NCI-H2196 (cell line): ENCODE data around the gene ARHGEF7.
"Not testable (repeated sequence)": the region's sequence is repeated elsewhere in the genome, so short reads cannot be mapped to it uniquely, and the experiment has no call there.

Experiments used
- DNase-seq: peaks from one replicate; lab custom pipeline; 2025; ENCODE audit not compliant: unreplicated experiment; lab: John Stamatoyannopoulos, UW

The ARHGEF7 gene

DNA sequence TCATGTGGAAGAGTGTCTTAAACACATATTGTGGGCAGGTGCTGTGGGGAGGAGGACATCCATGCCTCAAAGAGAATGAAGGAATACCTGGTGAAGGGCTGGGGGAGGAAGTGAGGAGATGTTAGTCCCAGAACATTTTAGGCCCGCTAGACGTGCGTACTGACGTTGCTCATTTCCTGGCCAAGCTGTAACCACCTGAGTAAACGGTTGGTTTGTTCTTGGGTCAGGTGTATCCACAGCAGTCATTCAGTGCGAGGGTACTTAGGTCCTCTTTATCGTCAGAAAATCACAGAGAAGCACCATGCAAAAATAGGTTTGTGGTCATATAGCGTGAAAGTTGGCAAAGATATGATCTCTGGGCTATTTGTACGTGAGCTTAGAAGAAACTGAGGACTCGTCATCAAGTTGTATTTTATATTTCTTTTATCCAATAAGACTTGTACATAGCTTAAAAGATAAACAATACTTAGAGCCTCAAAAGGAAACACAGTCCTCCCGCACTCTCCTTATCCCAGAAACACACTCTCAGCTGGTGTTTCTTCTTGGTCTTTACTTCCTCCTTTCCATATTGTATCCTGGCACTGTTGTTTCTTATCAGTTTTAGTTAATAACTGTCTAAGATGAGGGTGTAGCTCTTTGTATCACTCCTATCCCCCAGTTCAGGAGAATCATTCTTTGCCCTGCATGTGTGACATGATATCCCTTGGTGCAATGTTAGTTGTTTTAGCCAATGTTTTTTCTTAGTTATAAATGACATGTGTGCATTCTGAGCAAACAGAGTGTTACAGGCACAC lies 52.0 kb downstream of the ARHGEF7 start:
- DNase-seq: no peak

DNA sequence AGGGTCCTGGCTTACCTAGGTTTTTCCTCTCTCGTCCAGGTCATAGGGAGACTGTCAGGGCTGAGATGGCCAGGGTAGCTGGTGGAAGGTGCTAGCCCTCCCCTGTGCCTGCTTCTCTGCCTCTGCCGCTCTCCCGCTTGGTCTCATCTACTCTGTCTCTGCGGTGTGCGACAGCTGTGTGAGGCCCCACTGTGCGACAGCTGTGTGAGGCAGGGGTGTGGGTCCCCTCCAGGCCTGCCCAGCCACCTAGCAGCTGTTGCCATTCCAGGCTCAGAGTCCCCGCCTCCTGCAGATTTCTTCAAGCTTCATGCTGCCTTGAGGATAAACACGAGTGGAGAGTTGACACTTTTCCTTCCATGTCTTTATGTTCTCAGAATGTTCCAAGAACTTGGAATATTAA lies 53.0 kb downstream of the ARHGEF7 start:
- DNase-seq: no peak

- no peak for DNase-seq
Measured at GRCh38 chr13:111171112-111171511, 56.0 kb downstream of the ARHGEF7 start.

DNA sequence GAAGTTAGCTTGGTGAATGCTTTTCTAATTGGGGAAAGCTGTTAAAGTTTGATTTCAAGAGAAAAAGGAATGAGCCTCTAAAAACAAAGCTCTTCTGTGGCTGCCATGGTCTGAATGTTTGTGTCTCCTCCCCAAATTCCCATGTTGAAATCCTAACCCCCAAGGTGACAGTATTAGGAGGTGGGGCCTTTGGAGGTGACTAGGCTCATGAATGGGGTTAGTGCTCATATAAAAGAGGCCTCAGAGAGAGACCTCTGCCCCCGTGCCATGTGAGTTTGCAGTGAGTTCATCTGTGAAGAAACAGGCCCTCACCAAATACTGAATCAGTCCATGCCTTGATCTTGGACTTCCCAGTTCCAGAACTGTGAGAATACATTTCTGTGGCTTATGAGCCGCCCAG lies 56.5 kb downstream of the ARHGEF7 start:
- DNase-seq: no peak

DNA sequence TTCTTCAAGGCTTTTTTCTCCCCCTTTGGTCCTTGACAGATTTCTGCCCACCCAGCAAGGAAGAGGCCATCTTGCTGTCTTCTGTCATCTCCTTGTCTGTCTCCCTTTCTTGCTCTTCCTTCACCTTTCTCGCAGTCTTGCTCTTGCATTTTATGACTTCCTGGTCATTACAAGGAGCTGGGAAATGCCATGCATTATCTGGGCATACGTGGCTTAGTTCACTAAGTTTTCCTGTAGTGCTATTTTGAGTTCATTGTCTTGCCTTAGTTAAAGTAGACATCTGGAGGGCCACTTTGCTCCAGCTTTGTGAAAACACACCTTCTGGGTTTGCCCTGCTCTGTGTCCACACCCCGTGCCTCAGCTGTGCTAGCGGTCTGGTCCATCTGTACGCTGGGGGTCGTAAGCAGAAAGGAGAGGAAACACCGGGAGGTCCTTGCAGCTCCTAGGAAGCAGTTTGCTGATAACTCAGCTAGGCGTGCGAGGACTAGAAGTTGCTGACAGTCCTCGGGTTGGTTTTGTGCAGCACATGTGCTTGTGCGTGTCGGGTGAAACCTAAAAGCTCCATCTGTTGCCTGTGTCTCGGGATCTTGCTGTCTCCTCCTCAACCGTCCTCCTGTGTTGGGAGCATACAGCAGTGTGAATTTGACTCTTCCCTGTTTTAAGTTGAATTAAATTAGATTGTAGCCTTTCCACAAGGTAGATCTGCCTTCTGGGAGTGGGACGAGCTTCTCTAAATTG lies 59.4 kb downstream of the ARHGEF7 start:
- DNase-seq: no peak

- DNase-seq: no peak
Measured at GRCh38 chr13:111175372-111175771, 60.3 kb downstream of the ARHGEF7 start.

DNA sequence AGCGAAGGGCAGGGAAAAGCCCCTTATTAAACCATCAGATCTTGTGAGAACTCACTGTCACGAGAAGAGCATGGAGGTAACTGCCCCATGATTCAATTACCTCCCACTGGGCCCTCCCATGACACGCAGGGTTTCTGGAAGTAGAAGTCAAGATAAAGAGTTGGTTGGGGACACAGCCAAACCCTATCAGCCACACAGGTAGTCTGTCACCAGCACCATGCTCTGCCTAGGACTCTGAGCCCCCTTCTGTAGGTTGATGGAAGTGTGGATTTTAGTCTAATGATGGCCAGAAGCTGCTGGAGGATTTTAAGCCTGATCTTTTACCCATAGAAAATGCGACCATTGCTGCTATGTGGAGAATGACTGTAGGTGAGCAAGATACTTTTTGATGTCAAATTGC lies 60.8 kb downstream of the ARHGEF7 start:
- DNase-seq: no peak

DNA sequence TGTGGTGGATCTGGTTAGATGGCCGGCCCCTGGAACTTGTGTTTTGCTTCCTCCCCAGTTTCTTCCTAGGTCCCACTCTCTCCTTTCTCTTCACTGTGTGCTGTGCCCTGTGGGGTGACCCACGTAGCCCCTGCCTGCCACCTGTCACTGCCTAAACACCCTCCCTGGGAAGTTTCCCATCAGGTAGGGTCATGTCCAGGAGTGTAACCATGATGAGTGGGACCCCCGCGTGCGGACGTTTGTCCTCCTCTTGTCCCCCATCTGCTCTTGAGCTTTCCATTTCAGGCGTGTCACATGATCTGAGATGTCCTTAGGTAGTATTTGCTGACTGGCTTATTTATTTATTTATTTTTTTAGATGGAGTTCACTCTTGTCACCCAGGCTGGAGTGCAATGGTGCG lies 61.3 kb downstream of the ARHGEF7 start:
- no peak for DNase-seq

DNA sequence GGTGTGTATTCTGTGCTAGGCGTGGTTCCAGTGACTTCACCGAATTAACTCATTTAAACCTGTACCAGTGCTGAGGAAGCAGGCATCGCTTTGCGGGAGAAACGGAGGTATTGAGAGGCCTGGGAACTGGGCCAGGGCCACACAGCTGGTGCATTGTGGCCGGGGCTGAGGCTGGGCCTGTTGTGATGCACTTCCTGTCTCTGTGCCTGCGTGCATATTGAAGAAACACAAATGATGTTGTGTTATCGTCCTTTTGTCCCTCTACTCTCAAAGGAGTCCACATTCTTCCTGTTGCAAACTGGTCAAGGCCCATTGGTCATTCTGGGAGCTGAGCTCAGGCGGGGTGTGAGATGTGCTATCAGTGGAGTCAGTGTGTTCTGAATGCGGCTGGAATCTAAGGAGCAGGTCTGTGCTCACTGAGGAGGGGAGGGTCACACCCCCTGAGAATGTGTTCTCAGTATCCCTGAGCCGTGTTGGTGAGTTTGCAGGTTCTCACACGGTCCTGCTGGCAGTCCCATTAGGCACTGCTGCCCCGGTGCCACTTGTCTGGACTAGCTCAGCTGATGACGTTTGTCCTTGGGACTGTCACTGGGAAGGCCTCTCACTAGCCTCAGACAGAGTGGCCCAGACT lies 62.1 kb downstream of the ARHGEF7 start:
- DNase-seq: peak; percentile 53

GRCh38 chr13:111177921-111178320 lies 62.8 kb downstream of the ARHGEF7 start:
- DNase-seq: no peak

DNA sequence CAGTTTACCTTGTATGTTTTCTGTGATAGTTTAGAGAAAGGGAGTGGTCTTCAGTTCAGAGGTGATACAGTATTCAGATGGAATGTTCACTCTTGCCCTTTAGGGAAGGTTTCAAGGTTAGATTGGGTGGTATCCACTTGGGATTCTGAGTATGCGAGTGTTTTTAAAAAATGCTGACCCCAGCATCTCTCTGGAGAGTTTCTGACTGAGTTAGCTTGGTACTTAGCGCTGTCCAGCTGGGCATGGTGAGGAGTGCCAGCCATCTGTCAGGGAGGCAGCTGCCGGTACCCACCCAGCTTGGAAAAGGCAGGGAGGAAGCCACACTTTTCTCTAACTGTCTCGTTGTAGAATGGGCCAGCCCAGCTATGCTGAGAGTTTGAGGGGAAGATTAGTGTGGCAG lies 63.3 kb downstream of the ARHGEF7 start:
- DNase-seq: no peak

- DNase-seq: no peak
Measured at GRCh38 chr13:111179908-111180760, 65.0 kb downstream of the ARHGEF7 start.

DNA sequence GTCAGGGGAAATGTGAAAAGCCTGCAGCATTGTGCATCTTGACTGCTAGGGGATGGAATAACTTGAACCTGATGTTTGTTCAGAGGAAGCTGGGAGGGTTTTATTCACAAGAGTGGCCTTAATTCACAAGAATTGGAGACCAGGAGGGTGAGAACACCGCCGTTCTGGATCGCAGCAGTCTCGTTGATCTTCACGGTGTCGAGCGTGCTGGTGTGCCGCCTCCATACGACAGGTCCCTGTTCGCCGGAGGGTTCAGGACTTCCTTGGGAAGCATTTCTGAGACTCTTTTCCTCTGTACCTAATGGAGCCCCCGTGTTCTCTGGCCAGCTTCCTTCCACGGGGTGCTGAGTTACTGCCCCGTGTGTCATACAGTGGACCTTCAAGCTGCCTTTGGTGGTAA lies 66.9 kb downstream of the ARHGEF7 start:
- DNase-seq: no peak

- DNase-seq: no peak
Measured at GRCh38 chr13:111183087-111183645, 68.1 kb downstream of the ARHGEF7 start.

DNA sequence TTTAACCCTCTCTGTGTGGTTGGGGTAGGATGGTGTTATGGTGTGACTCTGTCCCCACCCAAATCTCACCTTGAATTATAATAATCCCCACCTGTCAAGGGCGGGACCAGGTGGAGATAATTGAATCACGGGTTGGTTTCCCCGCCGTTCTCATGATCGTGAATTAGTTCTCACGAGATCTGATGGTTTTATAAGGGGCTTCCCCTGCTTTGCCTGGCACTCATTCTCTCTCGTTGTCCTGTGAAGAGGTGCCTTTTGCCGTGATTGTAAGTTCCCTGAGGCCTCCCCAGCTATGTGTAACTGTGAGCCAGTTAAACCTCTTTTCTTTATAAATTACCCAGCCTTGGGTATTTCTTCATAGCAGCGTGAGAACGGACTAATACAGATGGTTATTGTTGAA lies 68.8 kb downstream of the ARHGEF7 start:
- no peak for DNase-seq

- DNase-seq: peak; percentile 25
Measured at GRCh38 chr13:111184458-111185401, 69.6 kb downstream of the ARHGEF7 start.

GRCh38 chr13:111186305-111186935 lies 71.3 kb downstream of the ARHGEF7 start:
- DNase-seq: no peak

- DNase-seq: no peak
Measured at GRCh38 chr13:111187960-111188541, 72.9 kb downstream of the ARHGEF7 start.

GRCh38 chr13:111189064-111189505 lies 74.0 kb downstream of the ARHGEF7 start:
- DNase-seq: not testable (repeated sequence)
